Fibroblast of upper back skin (primary cell): ENCODE results near the gene HORMAD1.
"Not testable (repeated sequence)": the region's sequence is repeated elsewhere in the genome, so short reads cannot be mapped to it uniquely, and the experiment has no call there.

ENCODE experiments used
- DNase-seq: peaks from one replicate; pipeline ENCODE4 v3.0.0-alpha.2; 2013

HORMAD1 gene

DNA sequence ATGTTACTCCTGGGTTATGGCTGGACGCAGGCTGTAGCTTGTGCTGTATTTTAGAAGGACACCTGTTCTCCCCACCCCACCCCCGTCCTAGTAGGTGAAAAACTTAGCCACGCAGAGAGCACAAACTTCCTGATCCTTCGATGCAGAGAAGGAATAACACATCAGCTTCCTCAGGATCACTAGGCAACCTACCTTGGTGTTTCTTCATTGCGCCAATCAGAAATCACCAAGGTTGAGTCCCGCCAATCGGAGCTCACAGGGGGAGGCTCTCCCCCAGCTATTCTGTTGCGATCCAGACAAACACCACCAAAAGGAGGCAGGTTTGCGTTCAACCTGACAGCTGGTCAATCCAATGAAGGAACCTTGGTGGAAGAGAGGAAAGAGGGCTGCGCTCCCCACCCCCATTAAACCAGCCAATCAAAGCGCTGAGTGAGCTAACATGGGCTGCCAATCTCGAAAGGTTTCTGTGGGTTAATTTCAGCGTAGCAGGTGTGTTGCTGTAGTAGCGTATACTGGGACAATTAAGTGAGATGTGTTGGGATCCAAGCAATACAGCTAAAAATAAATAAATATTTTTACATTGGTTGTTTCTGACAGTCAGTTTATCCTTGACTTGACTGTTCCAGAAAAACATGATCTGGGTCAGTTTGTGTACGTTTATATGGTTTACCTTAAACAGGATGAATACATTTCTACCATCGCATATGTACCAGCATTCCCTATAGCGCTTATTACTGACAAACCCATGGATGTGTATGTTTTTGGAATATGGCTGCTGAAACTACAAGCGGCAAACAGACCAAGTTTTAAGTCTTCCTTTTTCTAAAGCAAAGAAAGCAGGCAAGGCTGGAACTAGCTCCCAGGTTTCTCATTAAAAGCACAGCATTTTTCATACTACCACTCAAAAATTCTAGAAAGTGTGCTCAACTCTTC is 23.4 kb downstream of the HORMAD1 start, which contains the start of gene GOLPH3L:
Gene GOLPH3L, minus strand, starts transcription at position 160 of the 933 bp plus-strand sequence. CDS start 2,316 bp downstream, outside the sequence.
- peak; percentile 99 for DNase-seq

DNA sequence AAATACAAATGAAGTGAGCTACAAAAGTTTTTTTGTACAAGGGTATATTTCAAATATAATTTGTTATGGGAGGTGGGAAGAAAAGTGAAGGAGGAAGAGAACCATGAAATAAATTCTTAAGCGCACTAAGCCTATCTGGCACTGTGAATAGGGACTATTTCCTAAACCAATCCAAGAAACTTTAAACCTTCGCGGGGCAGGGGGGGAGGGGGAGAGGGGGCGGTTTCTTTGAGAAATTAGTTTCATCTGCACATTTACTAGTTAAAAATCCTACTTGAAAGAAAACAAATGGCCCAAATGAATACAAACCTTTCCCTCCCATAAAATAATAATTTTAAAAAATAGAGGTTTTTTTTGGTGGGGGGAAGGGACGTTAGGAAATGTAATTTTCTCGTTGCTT is 24.1 kb downstream of the HORMAD1 start:
- no peak for DNase-seq

DNA sequence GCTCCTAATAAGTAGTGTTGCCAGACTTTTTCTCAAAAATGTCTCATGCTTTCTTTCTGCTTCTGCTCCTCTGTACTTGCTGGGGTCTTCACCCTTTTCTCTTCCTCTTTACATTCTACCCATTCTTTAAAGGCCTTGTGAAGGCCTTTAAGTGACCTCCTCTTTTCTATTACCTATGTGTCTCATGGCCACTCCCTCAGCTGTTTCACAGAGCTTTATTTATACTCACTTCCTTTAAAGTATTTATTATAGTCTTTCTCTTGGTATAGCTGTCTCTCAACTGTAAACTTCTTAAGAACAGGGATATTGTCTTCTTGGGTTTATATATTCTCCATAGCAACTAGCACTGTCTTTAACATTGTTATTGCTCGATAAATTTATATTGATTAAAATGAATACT is 24.5 kb downstream of the HORMAD1 start:
- DNase-seq: no peak

DNA sequence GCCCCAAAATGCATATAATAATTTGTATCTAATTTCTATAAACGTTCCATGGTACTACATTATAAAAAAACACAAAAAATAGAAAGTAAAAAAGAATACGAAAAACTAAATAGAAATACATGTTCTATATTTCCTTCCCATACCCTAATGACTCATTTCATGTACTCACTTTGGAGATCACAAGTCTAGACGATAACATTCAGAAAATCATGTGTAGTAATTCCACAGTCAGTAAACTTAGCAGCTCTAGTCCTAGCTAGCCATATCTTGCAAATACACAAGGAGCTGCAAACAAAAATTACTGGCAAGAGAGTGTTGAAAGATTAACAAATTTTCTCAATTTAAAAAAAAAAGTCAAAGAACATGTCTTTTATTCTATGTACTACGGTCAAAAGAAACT is 25.1 kb downstream of the HORMAD1 start:
- DNase-seq: no peak

DNA sequence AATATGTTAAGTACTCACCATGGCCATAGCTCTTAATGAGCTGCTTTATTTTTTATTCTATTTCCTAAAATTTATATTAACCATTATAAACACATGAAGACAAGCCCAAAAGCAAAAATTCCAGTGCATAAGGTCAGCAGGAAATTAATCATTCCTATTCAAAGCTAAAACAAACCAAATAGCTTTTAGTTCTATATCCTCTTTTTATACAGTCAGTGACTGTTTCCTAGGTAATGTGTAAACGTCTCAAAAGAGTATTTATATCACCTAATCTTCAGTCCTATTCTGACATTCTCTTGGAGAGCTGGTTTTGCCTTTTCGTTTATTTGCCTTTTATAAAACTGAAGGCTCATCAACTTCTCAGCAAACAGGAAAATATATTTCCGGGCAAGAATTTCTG is 28.0 kb downstream of the HORMAD1 start:
- no peak for DNase-seq

DNA sequence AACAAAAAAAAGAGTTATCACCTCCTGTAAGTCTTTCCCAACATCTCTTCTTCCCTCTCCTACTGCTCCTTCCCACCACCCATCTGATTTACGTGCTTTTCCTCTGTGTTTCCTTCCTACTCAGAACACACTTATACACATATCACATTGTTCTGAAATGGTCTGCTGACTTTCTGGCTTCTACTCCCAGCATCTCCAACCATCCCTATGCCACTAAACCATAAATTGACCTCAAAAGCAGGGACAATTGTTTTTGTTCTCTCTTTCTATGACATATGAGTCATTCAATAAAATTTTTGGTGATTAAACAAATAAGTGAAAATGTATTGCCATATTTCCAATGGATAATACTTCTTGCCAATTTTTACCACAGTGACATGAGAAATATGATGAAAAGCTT is 31.9 kb downstream of the HORMAD1 start:
- DNase-seq: no peak

DNA sequence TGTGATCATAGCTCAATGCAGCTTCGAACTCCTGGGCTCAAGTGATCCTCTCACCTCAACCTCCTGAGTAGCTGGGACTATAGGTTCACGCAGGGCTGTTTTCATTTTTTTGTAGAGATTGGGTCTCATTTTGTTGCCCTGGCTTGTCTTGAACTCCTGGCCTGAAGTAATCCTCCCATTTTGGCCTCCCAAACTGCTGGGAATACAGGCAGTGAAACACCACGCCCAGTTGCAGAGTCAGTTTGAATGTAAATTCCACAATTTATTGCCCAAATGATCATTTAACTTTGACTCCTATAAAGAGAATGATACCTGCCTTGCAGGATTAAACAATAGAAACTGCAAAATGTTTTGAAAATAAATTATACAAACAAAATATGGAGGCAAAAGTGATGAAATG is 34.4 kb downstream of the HORMAD1 start:
- DNase-seq: no peak

DNA sequence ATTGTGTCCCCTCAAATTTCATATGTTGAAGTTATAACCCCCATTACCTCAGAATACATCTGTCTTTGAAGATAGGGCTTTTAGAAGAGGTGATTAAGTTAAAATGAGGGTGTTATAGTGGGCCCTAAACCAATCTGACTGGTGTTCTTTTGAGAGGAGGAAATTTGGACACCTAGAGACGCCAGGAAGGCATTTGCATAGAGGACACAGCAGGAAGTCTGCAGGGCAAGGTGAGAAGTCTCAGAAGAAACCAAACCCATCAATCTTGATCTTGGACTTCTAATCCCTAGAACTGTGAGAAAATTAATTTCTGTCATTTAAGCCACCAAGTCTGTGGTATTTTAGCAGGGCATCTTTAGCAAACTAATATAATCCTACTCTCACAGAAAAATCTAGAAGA is 36.8 kb downstream of the HORMAD1 start:
- DNase-seq: no peak

DNA sequence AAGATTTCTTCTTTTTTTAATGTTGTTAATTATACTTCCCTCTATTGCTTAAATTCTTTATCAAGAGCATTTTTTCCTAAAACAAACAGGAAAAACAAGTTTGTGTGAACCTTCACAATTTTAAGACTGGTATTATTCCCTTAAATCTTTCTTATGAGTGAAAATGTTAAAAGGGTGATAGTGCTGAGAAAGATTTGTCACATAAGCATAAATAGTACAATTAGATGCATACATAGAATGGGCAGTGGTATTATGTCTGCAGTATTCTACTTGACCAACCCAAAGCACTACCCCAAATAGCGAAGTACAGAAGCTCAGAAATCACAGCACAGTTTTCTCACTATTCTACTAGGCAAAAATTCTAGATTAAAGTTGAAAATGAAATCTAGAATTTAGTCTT is 41.7 kb downstream of the HORMAD1 start:
- no peak for DNase-seq

DNA sequence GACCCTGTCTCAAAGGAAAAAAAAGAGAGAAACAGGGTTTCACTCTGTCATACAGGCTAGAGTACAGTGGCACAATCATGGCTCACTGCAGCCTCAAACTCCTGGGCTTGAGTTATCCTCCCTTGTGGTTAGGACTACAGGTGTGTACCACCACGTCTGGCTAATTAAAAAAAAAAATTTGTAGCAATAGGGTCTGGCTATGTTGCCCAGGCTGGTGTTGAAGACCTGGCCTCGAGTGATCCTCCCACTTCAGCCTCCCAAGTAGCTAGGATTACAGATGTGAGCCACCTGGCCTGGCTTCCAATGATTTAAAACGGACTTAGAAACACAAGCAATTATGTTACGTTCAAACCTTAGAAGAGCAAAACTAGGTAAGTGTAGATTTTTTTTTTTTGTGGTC is 45.8 kb downstream of the HORMAD1 start:
- no peak for DNase-seq

DNA sequence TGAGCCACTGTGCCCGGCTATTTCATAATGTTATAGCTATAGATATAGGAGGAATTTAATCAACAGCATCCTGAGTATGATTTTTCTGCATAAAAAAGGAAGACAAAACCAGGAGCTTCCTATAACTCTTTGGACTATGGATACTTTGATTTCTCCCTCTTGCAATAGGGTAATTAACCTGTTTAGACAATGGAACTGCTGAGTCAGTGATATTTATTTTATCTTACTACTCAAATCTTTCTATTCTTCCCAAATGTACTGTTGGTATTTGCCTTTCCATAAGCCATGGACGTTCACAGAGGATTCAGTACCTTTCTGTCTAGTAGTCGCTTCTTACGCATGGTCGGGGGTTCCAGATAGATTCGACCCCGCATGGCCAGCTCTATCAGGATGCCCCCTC is 57.4 kb downstream of the HORMAD1 start:
- no peak for DNase-seq

DNA sequence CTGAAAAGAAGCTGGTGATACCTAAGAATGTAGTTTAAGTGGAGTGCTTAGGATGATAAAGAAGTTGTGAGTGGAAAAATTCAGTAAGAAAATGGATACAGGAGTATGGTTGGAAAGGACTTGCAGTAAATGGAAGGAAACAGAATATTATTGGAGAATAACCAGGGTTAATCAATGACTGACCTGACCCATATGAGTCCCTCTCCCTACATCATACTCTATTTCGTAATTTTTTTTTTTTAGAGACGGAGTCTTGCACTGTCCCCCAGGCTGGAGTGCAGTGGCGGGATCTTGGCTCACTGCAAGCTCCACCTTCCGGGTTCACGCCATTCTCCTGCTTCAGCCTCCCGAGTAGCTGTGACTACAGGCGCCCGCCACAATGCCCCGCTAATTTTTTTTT is 57.9 kb downstream of the HORMAD1 start:
- no peak for DNase-seq

DNA sequence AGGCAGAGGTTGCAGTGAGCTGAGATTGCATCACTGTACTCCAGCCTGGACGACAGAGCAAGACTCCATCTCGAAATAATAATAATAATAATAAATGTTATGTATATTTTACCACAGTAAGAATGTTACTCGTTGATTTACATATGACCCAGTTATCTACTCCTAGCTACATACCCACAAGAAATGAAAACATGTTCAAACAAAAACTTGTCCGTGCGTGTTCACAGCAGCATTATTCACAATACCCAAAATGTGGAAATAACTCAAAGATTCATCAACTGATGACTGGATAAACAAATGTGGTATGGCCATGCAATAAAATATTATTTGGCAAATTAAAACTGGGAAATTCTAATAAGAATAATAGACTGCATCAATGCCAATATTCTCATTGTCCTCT is 59.5 kb downstream of the HORMAD1 start:
- no peak for DNase-seq

DNA sequence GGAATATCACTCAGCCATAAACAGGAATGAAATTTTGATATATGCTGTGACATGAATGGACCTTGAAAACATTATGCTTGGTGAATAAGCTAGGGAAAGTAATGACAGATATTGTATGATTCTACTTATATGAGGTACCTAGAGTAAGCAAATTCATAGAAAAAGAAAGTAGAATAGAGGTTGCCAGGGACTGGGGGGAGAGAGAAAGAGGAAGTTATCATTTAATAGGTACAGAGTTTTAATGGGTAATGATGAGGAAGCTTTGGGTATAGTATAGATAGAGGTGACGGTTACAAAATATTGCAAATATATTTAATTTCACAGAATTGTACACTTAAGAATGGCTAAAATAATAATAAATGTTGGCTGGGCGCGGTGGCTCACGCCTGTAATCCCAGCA is 60.1 kb downstream of the HORMAD1 start:
- DNase-seq: no peak

DNA sequence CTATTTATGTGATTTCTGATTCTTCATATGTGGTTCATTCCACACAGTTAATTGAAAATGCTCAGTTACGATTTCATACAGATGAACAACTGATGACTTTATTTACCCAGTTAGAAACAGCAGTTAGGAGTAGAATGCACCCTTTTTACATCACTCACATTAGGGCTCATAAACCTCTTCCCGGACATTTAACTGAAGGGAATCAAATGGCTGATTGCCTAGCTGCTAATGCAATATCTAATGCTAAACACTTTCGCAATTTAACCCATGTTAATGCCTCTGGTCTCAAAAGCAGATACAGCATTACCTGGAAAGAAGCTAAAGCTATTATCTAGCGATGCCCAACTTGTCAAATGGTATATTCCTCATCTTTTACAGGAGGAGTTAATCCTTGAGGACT is 63.6 kb downstream of the HORMAD1 start:
- DNase-seq: not testable (repeated sequence)

DNA sequence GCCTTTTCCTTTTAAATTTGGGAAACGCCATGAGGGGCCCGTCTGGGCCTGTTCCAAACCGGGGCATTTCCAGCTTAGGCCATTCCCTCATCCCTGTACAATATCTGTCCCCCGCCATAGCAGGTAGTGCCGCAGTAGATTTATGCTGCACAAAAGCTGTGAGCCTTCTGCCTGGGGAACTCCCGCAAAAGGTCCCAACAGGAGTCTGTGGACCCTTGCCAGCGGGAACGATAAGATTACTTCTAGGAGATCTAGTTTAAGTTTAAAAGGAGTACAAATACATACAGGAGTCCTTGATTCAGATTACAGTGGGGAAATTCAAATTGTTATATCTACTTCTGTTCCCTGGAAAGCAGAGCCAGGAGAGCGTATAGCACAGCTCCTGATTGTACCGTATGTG is 66.1 kb downstream of the HORMAD1 start:
- DNase-seq: not testable (repeated sequence)

DNA sequence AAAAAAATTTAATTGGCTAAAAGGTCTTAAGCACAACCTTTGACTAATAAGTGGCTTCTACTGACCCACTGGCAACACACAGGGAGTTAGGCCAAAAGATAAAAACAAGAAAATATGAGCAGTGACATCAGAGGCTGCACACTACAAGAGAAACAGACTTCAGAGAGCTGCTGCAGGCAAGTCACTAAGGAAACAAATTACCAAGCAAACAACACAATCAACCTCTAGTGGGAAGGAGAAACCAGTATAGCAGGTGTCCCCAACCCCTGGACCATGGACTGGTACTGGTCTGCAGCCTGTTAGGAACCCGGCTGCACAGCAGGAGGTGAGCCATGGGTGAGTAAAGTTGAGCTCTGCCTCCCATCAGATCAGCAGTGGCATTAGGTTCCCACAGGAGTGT is 70.5 kb downstream of the HORMAD1 start:
- DNase-seq: no peak

DNA sequence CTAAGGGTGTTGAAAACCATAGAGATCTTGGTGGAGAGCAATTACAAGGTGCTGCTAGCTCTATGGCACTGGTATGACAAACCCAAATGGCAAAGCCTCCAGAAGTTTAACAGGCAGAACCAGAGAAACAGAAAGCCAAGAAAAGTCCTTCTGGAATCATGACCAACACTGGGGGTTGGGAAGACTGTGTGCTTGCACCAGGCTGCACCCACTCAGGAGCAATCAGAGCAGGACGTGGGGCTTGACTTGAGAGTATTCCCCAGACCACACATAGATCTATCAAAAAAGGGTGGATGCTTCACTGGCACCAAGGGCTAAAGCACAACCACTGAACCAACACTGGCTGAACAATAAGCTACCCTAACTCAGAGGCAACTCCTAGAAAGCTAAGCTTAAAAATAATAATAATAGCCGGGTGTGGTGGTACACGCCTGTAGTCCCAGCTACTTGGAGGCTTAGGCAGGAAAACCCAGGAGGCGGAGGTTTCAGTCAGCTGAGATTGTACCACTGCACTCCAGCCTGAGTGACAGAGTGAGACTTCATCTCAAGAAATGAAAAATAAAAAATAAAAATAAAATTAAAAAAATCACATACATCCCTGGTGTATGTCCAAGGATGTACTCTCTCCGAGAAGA is 71.1 kb downstream of the HORMAD1 start:
- DNase-seq: no peak
